Spinal cord (tissue), 10 donors: ENCODE measurements around the gene SLIRP. TPM values are rescaled to one million over a fixed set of nuclear protein-coding genes. Genes with fewer than 3 reads are reported as not detected.

ENCODE experiments used
- DNase-seq, 6 donors: peaks; one replicate each; pipeline versions ENCODE4 v3.0.0 to v3.0.0-alpha.2; 2013 to 2015; ENCODE audit warnings: low spot score in 6 of 6, low read depth in 4 of 6
- H3K27ac ChIP-seq: one replicate; pipeline ENCODE4 v1.5.1; 2013; ENCODE audit warnings: low read depth, low read length, control low read depth
- H3K27me3 ChIP-seq: one replicate; pipeline ENCODE4 v1.6.1; 2013; ENCODE audit warnings: low read length; ENCODE audit not compliant: control insufficient read depth, insufficient read depth
- H3K36me3 ChIP-seq: one replicate; pipeline ENCODE4 v1.6.1; 2013; ENCODE audit warnings: low read length; ENCODE audit not compliant: control insufficient read depth, insufficient read depth
- H3K4me1 ChIP-seq: one replicate; pipeline ENCODE4 v1.6.1; 2013; ENCODE audit warnings: low read length; ENCODE audit not compliant: control insufficient read depth, insufficient read depth
- H3K4me3 ChIP-seq: one replicate; pipeline ENCODE4 v1.5.1; 2013; ENCODE audit warnings: low read depth, low read length, control low read depth
- H3K9me3 ChIP-seq: one replicate; pipeline ENCODE4 v1.6.1; 2013; ENCODE audit warnings: low read length; ENCODE audit not compliant: control insufficient read depth, insufficient read depth
- WGBS: methylation state at CpG from one replicate; pipeline ENCODE4 v1.1.5; 2013; ENCODE audit warnings: missing lambda C conversion rate; ENCODE audit not compliant: insufficient coverage; 5-methylcytosine and 5-hydroxymethylcytosine counted together
- polyA plus RNA-seq, 2 donors: library from polyadenylated mRNA; unstranded; fragments of 120-200 nt; gene quantifications; one replicate each; pipeline ENCODE4 v1.2.1, GENCODE V29; 2013; ENCODE audit not compliant: insufficient read length in 2 of 2
- total RNA-seq, 2 donors: library from RNA; depleted of rRNA in 1 of 2; stranded (reverse); fragments of 120-200 nt in 1 of 2; fragments of >200 nt in 1 of 2; gene quantifications; one replicate each; pipeline versions ENCODE4 v1.2.3 to v1.2.4, GENCODE V29; 2013 to 2014
- donor health status: healthy.

SLIRP gene
- total and polyA plus RNA-seq, 4 donors: 73.5 to 188 (median 120) TPM

DNA sequence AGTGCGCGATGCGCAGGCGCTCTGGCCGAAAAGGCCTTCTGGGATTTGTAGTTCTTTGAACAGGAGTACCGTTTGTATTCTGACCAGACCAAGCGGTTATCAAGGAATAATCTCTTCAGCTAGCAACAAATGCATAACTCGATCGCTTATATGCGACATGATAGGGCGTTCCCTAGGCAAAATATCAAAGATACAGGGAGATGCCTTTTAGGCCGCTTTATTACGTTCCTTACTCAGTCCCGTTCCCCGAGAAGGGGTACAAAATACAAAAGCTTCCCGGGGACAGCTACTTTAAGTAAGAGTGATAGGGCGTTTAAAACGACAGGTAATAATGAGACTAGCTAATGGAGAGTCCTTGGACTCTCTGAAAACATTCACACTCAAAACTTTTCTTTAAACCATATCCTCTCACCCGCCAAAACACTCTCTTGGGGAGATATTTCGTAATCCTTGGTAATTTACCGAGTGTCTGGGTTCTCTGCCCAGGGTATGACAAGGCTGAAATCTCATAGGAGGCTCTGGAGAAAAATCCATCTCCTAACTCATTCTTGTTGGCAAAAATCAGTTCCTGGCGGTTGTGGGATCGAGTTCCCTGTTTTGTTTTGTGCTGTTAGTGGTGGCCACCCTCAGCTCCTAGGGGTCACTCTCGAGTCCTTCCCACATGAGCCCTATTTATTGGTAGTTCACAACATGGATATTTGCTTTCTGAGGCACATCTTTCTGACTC, 53.5 kb downstream of the SLIRP start:
- H3K9me3 ChIP-seq: no peaks in the 10 kb centered on the region
- WGBS: 0% methylated on average over 14 of the region's 24 CpGs
- H3K4me3 ChIP-seq: peak overlapping the region; percentile 98
- peaks cover 9% of the 10 kb centered on the region for H3K4me1 ChIP-seq
- peaks cover 3% of the 10 kb centered on the region for H3K36me3 ChIP-seq
- H3K27me3 ChIP-seq: no peaks in the 10 kb centered on the region
- H3K27ac ChIP-seq: peak overlapping the region; percentile 98
- peak in 3 of 6 donors; percentile 6 to 93 (median 65) for DNase-seq

DNA sequence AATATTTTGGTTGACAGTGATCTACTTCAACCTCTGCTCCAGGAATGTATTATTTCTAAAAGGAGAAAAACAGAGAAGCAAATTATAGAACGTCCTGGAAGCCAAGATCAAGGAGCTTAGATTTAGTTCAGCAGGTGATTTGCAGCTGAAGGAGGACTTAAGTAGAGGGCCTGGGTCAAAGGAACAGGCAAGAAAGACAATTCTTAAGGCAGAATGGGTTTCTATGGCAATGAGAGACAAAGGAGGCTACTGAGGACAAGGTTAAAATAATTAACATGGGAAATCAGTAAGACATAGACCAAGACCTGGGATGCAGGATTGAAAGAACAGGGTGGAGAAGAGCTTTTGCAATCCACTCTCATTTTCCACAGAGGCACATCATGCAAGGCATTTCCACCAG, 55.4 kb downstream of the SLIRP start:
- no peak overlapping the region for H3K27ac ChIP-seq
- no peak for DNase-seq
- H3K9me3 ChIP-seq: no peaks in the 10 kb centered on the region
- H3K36me3 ChIP-seq: no peaks in the 10 kb centered on the region
- WGBS: 27% methylated on average over 1 of the region's 1 CpG
- H3K4me3 ChIP-seq: no peak overlapping the region
- no peaks in the 10 kb centered on the region for H3K27me3 ChIP-seq
- H3K4me1 ChIP-seq: peaks cover 9% of the 10 kb centered on the region

DNA sequence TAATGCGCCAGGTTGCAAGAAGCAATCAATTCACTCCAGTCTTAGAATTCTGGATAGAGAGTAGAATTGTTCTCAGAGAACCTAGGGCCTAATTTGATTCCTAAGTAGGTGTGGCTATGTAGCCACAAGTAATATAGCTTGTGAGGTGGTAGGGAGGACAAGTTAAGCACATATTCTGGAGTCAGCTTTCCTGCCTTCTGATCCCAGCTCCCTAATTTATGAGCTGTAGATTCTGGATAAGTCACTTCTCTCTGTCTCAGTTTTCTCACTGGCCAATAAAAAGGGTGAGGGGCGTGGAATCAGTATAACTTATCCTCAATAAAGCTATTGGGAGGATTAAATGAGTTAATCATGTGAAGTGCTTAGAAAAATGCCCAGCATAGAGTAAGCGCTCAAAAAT, 56.1 kb downstream of the SLIRP start:
- WGBS: 93% methylated on average over 2 of the region's 3 CpGs
- Histone ChIP-seq H3K27ac (no peak overlapping the region), H3K27me3 (no peaks in the 10 kb centered on the region), H3K4me3 (no peak overlapping the region), H3K36me3 (no peaks in the 10 kb centered on the region), H3K4me1 (peaks cover 8% of the 10 kb centered on the region), H3K9me3 (no peaks in the 10 kb centered on the region)
- DNase-seq: peak in 1 of 6 donors; percentile 12

Other genes starting within 250 kb of the SLIRP start
- gene ISM2, start 209.3 kb upstream of the SLIRP start, total RNA-seq: 1 to 10 TPM; 1.8 to 6.1 TPM
- 1 to 10 TPM; 3.4 to 4.2 TPM for gene ISM2, start 209.3 kb upstream of the SLIRP start, polyA plus RNA-seq
- 10 to 100 TPM; 48.8 to 68.1 TPM for gene SPTLC2, start 91.5 kb upstream of the SLIRP start, total RNA-seq
- 10 to 100 TPM; 24.4 to 30.3 TPM for gene SPTLC2, start 91.5 kb upstream of the SLIRP start, polyA plus RNA-seq
- gene ALKBH1, start 80 bp upstream of the SLIRP start, total RNA-seq: 10 to 100 TPM; 10.7 to 13.1 TPM
- 10 to 100 TPM; 12.8 to 13.4 TPM for gene ALKBH1, start 80 bp upstream of the SLIRP start, polyA plus RNA-seq
- gene SNW1, start 53.1 kb downstream of the SLIRP start, total RNA-seq: 10 to 100 TPM; 43.0 to 73.2 TPM
- gene SNW1, start 53.1 kb downstream of the SLIRP start, polyA plus RNA-seq: 10 to 100 TPM; 53.8 to 54.6 TPM
- gene ADCK1, start 92.0 kb downstream of the SLIRP start, total RNA-seq: 1 to 10 TPM; 6.1 to 7.2 TPM
- 10 to 100 TPM; 14.4 to 19.7 TPM for gene ADCK1, start 92.0 kb downstream of the SLIRP start, polyA plus RNA-seq